ENCODE results near the gene MIEN1. TPM values are rescaled to one million over a fixed set of nuclear protein-coding genes. Genes with fewer than 3 reads are reported as not detected.
A peak's percentile ranks its signal among the peaks of the same experiment; 100 is the strongest.
"Not testable (repeated sequence)": the region's sequence is repeated elsewhere in the genome, so short reads cannot be mapped to it uniquely, and the experiment has no call there.

Gene MIEN1
- total and polyA plus RNA-seq, 2 of the 13 experiments (the other 11 are each of a cell fraction or from before 2014, with no cell fraction given) = 40.6 to 56.6 TPM

DNA sequence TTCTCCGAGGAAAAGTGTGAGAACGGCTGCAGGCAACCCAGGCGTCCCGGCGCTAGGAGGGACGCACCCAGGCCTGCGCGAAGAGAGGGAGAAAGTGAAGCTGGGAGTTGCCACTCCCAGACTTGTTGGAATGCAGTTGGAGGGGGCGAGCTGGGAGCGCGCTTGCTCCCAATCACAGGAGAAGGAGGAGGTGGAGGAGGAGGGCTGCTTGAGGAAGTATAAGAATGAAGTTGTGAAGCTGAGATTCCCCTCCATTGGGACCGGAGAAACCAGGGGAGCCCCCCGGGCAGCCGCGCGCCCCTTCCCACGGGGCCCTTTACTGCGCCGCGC is 30.5 kb downstream of the MIEN1 start, which contains the start of gene ERBB2 (continued):
- TF ChIP-seq ATF7-NPFF (CRISPR knock-in tag; IDR thresholded peaks at IDR 0.05; ENCODE audit: low read depth) (0 out of 2 replicates have a peak, but pooled peaks have one; percentile 12), ZNF263 (CRISPR knock-in tag; IDR thresholded peaks at IDR 0.05) (peak; percentile 86), SRY (CRISPR knock-in tag; IDR thresholded peaks at IDR 0.05) (0 out of 2 replicates have a peak, but pooled peaks have one; percentile 34)
- TF ChIP-seq, protein P1, sequence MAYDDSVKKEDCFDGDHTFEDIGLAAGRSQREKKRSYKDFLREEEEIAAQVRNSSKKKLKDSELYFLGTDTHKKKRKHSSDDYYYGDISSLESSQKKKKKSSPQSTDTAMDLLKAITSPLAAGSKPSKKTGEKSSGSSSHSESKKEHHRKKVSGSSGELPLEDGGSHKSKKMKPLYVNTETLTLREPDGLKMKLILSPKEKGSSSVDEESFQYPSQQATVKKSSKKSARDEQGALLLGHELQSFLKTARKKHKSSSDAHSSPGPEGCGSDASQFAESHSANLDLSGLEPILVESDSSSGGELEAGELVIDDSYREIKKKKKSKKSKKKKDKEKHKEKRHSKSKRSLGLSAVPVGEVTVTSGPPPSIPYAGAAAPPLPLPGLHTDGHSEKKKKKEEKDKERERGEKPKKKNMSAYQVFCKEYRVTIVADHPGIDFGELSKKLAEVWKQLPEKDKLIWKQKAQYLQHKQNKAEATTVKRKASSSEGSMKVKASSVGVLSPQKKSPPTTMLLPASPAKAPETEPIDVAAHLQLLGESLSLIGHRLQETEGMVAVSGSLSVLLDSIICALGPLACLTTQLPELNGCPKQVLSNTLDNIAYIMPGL (CRISPR knock-in tag; IDR thresholded peaks at IDR 0.05; ENCODE audit: borderline replicate concordance in 1 of 2, low read depth in 1 of 2) = peak in 1 of 2 experiments; percentile 63; a peak in 3 of 4 replicates

DNA sequence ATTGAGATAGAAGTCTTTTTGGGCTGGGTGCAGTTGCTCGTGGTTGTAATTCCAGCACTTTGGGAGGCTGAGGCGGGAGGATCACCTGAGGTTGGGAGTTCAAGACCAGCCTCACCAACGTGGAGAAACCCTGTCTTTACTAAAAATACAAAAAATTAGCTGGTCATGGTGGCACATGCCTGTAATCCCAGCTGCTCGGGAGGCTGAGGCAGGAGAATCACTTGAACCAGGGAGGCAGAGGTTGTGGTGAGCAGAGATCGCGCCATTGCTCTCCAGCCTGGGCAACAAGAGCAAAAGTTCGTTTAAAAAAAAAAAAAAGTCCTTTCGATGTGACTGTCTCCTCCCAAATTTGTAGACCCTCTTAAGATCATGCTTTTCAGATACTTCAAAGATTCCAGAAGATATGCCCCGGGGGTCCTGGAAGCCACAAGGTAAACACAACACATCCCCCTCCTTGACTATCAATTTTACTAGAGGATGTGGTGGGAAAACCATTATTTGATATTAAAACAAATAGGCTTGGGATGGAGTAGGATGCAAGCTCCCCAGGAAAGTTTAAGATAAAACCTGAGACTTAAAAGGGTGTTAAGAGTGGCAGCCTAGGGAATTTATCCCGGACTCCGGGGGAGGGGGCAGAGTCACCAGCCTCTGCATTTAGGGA is 31.0 kb downstream of the MIEN1 start:
- H4K20me1 ChIP-seq (ENCODE audit: insufficient read depth, low read length); intact Hi-C loops (cut with micrococcal nuclease; ENCODE audit: unreplicated experiment); BruUV-seq (replicated peaks); H3K9me3 ChIP-seq (ENCODE audit: low read length); H2AFZ ChIP-seq (ENCODE audit: low read length); DNase-seq (ENCODE audit: low spot score); CTCF ChIA-PET (ENCODE audit: low intra/inter-chr PET ratio, low total read pairs); H3K27me3 ChIP-seq (ENCODE audit: control insufficient read depth in 1 of 2, insufficient read depth in 2 of 2, low read length in 2 of 2); FAIRE-seq; ATAC-seq; in situ Hi-C loops (cut with HindIII; ENCODE audit: extremely low pct_ligation_motif_present, low pct_unique_long_range_greater_than_20kb); H3K36me3 ChIP-seq (replicated peaks in 1 of 2; ENCODE audit: control insufficient read depth in 1 of 2, insufficient read depth in 2 of 2, low read length in 2 of 2): not testable (repeated sequence)
- POLR2A ChIA-PET = interaction anchor here (1.1 to 6.6 kb wide), 12 partner anchors 11 to 68 kb away, joined by 3 to 118 read pairs (median 12); partner anchors contain the start of genes GRB7, MIEN1, PGAP3 and TCAP
- peak overlapping the region; percentile 88 for H3K9ac ChIP-seq (ENCODE audit: insufficient read depth, low read depth, low read length)
- peak overlapping the region; percentile 78 for H3K27ac ChIP-seq (ENCODE audit: extremely low read length, insufficient read depth, low read length)
- peak overlapping the region; percentile 90 to 94 (median 90) for H3K4me3 ChIP-seq (replicated peaks in 1 of 3; ENCODE audit: insufficient read depth in 1 of 3, low read depth in 2 of 3, low read length in 3 of 3)
- WGBS (ENCODE audit: low lambda C conversion rate) = 36% methylated on average over 11 of the region's 11 CpGs
- peak overlapping the region; percentile 92 for H3K4me2 ChIP-seq (ENCODE audit: low read depth, low read length)
- peaks cover 78% of the 10 kb centered on the region for H3K4me1 ChIP-seq (ENCODE audit: insufficient read depth, low read length)
- peaks cover 50% of the 10 kb centered on the region for H3K79me2 ChIP-seq (ENCODE audit: insufficient read depth, low read length)
- TF ChIP-seq, protein P2, sequence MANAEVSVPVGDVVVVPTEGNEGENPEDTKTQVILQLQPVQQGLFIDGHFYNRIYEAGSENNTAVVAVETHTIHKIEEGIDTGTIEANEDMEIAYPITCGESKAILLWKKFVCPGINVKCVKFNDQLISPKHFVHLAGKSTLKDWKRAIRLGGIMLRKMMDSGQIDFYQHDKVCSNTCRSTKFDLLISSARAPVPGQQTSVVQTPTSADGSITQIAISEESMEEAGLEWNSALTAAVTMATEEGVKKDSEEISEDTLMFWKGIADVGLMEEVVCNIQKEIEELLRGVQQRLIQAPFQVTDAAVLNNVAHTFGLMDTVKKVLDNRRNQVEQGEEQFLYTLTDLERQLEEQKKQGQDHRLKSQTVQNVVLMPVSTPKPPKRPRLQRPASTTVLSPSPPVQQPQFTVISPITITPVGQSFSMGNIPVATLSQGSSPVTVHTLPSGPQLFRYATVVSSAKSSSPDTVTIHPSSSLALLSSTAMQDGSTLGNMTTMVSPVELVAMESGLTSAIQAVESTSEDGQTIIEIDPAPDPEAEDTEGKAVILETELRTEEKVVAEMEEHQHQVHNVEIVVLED (CRISPR knock-in tag; IDR thresholded peaks at IDR 0.05; ENCODE audit: borderline replicate concordance) = 0 out of 2 replicates have a peak, but pooled peaks have one; percentile 17
- TF ChIP-seq, protein P3, sequence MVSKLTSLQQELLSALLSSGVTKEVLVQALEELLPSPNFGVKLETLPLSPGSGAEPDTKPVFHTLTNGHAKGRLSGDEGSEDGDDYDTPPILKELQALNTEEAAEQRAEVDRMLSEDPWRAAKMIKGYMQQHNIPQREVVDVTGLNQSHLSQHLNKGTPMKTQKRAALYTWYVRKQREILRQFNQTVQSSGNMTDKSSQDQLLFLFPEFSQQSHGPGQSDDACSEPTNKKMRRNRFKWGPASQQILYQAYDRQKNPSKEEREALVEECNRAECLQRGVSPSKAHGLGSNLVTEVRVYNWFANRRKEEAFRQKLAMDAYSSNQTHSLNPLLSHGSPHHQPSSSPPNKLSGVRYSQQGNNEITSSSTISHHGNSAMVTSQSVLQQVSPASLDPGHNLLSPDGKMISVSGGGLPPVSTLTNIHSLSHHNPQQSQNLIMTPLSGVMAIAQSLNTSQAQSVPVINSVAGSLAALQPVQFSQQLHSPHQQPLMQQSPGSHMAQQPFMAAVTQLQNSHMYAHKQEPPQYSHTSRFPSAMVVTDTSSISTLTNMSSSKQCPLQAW (CRISPR knock-in tag; IDR thresholded peaks at IDR 0.05) = peak; percentile 48; the same call in 1 of the 2 replicates
- TF ChIP-seq ZNF501 (CRISPR knock-in tag; IDR thresholded peaks at IDR 0.05) (peak; percentile 71), ZMYM3 (CRISPR knock-in tag; IDR thresholded peaks at IDR 0.05) (0 out of 2 replicates have a peak, but pooled peaks have one; percentile 35)
- TF ChIP-seq, protein P4, sequence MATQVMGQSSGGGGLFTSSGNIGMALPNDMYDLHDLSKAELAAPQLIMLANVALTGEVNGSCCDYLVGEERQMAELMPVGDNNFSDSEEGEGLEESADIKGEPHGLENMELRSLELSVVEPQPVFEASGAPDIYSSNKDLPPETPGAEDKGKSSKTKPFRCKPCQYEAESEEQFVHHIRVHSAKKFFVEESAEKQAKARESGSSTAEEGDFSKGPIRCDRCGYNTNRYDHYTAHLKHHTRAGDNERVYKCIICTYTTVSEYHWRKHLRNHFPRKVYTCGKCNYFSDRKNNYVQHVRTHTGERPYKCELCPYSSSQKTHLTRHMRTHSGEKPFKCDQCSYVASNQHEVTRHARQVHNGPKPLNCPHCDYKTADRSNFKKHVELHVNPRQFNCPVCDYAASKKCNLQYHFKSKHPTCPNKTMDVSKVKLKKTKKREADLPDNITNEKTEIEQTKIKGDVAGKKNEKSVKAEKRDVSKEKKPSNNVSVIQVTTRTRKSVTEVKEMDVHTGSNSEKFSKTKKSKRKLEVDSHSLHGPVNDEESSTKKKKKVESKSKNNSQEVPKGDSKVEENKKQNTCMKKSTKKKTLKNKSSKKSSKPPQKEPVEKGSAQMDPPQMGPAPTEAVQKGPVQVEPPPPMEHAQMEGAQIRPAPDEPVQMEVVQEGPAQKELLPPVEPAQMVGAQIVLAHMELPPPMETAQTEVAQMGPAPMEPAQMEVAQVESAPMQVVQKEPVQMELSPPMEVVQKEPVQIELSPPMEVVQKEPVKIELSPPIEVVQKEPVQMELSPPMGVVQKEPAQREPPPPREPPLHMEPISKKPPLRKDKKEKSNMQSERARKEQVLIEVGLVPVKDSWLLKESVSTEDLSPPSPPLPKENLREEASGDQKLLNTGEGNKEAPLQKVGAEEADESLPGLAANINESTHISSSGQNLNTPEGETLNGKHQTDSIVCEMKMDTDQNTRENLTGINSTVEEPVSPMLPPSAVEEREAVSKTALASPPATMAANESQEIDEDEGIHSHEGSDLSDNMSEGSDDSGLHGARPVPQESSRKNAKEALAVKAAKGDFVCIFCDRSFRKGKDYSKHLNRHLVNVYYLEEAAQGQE (IDR thresholded peaks at IDR 0.05; ENCODE audit: borderline replicate concordance in 1 of 2, low read depth in 1 of 2, low read length in 2 of 2) = 0 out of 4 replicates have a peak, but pooled peaks of 1 of the 2 experiments have one; percentile 9

Data from HepG2 (cell line).